ENCODE data around the gene CEP89.
"Not testable (repeated sequence)": the region's sequence is repeated elsewhere in the genome, so short reads cannot be mapped to it uniquely, and the experiment has no call there.

The CEP89 gene

DNA sequence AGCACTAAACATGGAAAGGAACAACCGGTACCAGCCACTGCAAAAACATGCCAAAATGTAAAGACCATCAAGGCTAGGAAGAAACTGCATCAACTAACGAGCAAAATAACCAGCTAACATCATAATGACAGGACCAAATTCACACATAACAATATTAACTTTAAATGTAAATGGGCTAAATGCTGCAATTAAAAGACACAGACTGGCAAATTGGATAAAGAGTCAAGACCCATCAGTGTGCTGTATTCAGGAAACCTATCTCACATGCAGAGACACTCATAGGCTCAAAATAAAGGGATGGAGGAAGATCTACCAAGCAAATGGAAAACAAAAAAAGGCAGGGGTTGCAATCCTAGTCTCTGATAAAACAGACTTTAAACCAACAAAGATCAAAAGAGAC, 123.7 kb downstream of the CEP89 start:
- DNase-seq (ENCODE audit: extremely low read depth in 1 of 2, low read depth in 1 of 2) = not testable (repeated sequence)

- DNase-seq (ENCODE audit: extremely low read depth in 1 of 2, low read depth in 1 of 2) = no peak
Observed at GRCh38 chr19:32843716-32844245, 128.0 kb downstream of the CEP89 start.

GRCh38 chr19:32842061-32842460, 129.7 kb downstream of the CEP89 start:
- DNase-seq (ENCODE audit: extremely low read depth in 1 of 2, low read depth in 1 of 2) = no peak

- DNase-seq (ENCODE audit: extremely low read depth in 1 of 2, low read depth in 1 of 2) = no peak
Observed at GRCh38 chr19:32837531-32837930, 134.2 kb downstream of the CEP89 start.

GRCh38 chr19:32833388-32833787, 138.4 kb downstream of the CEP89 start:
- not testable (repeated sequence) for DNase-seq (ENCODE audit: extremely low read depth in 1 of 2, low read depth in 1 of 2)

- not testable (repeated sequence) for DNase-seq (ENCODE audit: extremely low read depth in 1 of 2, low read depth in 1 of 2)
Observed at GRCh38 chr19:32832825-32833224, 138.9 kb downstream of the CEP89 start.

DNA sequence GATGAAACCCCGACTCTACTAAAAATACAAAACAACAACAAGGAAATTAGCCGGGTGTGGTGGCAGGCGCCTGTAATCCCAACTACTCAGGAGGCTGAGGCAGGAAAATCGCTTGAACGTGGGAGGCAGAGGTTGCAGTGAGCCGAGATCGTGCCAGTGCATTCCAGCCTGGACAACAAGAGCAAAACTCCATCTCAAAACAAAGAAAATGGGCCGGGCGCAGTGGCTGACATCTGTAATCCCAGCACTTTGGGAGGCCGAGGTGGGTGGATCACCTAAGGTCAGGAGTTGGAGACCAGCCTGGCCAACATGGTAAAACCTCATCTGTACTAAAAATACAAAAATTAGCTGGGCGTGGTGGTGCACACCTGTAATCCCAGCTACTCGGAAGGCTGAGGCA, 139.7 kb downstream of the CEP89 start:
- not testable (repeated sequence) for DNase-seq (ENCODE audit: extremely low read depth in 1 of 2, low read depth in 1 of 2)

DNA sequence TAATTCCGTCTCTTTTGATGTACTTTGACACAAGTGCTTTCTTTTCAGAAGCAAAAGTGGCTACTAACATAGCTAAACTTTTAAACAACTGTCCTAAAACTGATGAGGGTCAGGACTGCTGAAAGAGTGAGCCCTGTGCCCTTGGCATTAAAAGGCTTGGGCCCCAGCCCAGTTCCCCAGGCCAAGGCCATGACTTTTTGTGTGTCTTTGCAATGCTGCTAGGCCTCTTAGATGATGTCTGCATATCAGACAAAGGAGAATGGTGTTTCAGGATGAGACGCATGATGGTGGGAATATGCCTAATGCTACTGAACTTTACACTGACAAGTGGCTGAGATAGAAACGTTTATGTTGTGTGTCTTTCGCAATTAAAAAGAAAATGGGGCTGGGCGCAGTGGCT, 140.1 kb downstream of the CEP89 start:
- no peak for DNase-seq (ENCODE audit: extremely low read depth in 1 of 2, low read depth in 1 of 2)

- DNase-seq (ENCODE audit: extremely low read depth in 1 of 2, low read depth in 1 of 2) = no peak
Observed at GRCh38 chr19:32830231-32831014, 141.3 kb downstream of the CEP89 start.

GRCh38 chr19:32829345-32829896, 142.3 kb downstream of the CEP89 start:
- no peak for DNase-seq (ENCODE audit: extremely low read depth in 1 of 2, low read depth in 1 of 2)

- no peak for DNase-seq (ENCODE audit: extremely low read depth in 1 of 2, low read depth in 1 of 2)
Observed at GRCh38 chr19:32828643-32829344, 143.0 kb downstream of the CEP89 start.

GRCh38 chr19:32828139-32828538, 143.6 kb downstream of the CEP89 start:
- no peak for DNase-seq (ENCODE audit: extremely low read depth in 1 of 2, low read depth in 1 of 2)

Data from activated CD8-positive, alpha-beta memory T cell treated with anti-CD3 and anti-CD28 coated beads for 1 hour (primary cell).